ENCODE data around the gene CLDN16.
A peak's percentile ranks its signal among the peaks of the same experiment; 100 is the strongest.

CLDN16 gene

DNA sequence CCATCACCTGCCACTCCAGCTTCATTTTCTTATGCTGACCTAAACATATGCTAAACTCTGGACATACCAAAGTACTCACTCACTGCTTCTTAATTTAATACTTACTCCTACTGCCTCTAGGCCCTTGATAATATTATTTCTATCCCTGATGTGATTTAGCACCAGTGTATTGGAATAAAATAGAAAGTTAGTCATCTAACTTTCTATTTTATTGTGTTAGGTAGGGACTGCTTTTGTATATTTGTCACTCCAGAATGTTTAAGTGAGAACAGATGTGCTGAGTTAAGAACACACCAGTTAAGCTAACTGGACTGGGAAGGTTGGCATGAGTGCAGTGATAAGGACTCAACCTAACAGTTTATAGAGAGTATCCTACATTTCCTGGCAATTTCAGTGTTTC is 6.5 kb upstream of the CLDN16 start:
- no peak for DNase-seq

DNA sequence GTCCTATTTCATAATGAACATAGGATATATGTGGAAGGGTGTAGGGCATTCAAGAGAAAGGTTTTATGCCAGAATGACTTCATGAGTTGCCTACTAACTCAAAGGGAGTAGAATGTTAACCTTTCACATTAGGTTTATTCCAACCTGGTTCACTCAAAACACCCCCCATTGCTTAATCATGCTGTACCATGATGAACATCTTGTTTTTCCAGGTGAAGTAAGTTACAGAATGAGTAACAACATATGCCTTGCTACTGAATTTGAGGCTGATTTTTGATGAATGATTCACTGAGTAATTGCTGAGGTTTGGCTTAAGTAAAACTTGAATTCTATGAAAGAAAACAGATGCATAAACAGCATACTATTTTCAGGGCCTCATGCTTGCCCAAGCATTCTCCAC is 5.9 kb upstream of the CLDN16 start:
- DNase-seq: no peak

DNA sequence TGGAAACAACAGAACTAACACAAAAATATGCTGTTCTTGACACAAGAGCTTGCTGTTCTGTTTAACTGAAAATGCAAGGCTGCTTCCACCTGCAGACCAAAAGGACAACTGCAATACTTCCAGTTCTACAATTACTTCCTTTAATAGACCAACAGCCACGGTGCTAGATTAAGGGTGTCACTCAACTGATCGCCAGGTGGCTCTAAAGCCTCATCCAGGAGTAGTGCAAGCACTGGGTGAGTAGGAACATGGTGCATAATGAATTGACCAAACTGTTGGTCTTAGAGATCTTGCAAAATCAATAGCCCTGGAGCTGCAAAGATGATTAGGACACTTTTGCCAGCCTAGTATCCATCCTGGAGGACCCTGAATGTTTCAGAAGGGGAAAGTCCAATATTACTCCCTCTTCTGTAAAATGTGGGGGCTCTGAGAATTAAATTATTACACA is 3.6 kb upstream of the CLDN16 start:
- DNase-seq: no peak

DNA sequence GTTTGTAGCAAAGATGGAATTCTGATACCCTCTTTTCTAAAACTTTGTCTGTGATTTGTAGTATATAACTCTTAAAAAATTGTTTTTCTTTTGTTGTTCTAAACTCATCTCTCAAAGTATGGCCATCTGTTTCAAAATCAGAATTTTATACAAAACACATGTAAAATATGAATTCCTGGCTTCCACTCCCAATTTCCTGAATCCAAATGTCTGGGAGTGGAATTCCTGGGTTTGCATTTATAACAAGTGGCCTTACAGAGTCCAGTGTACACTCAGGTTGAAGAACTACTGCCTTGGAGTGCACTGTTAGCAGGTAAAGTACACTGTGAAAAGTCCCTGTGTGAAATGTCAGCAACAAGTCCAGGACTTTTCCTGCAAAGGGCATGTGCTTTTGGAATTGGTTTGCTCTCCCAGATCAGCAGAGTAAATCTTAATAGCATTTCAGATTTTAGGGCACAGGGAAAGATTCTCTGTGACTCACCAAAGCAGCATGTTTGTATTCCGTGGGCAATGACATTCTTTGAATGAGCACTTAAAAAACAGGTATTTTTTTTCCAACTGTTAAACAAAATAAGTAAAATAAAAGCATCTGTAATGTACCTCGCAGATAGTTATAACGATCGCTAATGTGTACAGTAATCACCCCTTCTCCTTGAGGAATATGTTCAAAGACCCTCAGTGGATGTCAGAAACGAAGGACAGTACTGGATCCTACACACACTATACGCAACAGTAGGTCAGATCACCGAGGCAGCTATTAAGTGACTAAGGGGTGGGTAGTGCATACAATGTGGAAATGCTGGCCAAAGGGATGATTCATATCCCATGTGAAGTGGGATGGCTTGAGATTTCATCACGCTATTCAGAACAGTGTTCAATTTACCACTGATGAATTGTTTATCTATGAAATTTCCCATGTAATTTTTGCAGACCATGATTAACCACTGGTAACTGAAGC is 2.0 kb upstream of the CLDN16 start:
- DNase-seq: no peak

DNA sequence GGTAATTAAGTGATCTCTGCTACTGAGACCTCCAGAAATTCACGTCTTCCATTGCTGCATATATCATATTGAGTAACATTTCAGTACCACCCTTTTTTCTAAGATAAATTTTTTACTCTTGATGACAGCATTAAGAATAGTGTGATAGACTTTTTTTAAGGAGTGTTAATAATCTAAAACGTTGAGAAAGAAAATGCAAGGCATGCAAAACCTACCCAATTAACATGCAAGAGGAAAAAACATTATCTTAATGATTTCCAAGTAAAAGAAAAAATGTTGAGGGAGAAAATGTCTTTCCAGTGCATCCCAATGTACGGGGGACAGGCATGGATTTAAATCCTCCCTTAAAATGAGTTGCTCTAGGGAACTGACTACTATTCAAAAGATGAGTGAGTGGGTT is 740 bp downstream of the CLDN16 start:
- DNase-seq: no peak

DNA sequence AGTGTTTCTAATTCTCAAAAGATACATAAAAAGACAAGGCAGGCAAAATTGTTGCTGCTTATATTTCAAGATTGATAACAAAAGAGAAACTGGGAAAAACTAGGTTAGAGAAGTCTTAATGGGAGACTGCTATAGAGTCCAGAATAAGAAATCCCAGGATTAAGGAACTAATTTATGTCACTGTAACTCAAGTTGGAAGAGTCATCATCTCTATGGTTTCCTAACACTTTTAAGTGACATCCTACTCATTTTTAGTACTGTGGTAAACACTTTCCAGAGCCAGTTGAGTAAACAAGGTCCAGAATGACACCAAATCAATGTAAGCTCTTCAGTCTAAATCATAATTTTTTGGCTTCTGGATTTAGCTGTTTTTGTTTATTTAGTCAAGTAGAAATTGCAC is 8.0 kb downstream of the CLDN16 start:
- DNase-seq: no peak

DNA sequence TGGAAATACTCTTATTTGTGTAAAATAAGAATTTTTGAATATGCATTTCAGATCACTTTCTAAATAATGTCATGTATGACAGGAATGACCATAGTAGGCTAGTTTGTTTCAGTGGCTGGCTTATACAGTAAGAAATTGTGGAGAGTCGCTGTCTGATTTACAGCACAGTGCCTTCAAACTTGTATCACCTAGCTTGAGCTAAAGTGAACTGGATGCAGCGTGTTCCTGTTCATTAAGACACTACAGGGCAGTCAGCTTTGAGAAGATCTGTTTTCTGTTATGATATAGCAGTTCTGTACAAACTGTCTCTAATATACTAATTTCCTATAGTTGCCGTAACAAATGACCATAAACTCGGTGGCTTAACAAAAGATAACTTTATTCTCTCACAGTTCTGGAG is 9.9 kb downstream of the CLDN16 start:
- no peak for DNase-seq

DNA sequence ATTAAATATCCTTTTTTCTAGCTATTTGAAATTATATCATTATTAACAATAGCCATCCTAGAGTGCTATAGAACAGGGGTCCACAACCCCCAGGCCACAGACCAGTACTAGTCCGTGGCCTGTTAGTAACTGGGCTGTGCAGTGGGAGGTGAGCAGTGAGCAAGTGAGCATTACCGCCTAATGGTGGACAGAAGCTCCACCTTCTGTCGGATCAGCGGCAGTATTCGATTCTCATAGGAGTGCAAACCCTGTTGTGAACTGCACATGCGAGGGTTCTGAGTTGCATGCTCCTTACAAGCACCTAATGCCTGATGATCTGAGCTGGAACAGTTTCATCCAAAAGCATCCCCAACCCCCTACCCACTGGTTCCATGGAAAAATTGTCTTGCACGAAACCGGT is 11.7 kb downstream of the CLDN16 start:
- no peak for DNase-seq

DNA sequence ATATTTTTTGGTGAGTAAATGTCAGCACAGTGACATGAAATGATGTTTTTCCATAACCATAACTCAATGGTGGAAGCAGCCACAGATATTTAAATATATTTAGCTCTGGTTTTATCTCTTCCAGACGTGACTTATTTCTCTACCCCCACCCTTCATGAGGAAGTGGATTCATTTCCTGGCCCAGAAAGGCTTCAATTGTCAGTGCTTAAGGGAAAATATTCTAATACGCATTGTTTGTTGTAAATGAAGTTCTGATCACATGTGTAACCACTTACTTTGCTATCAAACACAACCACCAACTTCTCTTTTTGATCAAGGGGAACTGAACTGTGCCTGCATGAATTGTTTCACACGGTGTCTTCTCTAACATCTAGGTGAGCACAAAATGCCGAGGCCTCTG is 14.0 kb downstream of the CLDN16 start:
- DNase-seq: no peak

DNA sequence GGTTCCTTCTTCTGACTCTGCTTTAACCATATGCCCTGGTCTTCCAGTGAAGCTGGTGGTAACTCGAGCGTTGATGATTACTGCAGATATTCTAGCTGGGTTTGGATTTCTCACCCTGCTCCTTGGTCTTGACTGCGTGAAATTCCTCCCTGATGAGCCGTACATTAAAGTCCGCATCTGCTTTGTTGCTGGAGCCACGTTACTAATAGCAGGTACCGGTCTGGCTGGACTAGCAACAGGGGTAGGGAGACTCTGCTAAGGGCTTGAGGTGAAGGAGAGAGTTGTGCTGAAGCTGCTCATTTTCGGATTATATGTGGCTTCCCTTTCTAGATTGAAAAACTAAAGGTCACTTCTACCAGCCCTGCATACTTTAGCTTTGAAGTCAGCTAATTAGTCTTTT is 16.8 kb downstream of the CLDN16 start:
- no peak for DNase-seq

DNA sequence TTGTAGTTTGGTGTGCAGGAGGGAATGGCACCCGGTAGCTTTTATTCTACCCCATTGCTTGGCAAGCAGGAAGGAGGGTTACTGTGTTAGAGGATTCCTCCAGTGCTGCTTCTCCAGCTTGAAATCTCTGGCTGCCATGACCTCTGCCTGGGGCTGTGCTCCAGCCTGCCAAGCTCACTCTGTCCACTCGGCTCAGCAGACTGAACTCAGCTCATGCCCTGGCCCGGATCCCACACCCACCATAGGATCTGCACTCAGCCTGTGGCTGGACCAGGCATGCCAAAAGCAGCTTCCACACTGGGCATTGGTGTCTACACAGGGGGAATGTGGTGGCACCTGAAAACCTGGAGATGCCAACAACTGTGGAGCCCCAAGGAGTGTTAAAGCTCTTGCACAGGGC is 26.3 kb downstream of the CLDN16 start:
- no peak for DNase-seq

DNA sequence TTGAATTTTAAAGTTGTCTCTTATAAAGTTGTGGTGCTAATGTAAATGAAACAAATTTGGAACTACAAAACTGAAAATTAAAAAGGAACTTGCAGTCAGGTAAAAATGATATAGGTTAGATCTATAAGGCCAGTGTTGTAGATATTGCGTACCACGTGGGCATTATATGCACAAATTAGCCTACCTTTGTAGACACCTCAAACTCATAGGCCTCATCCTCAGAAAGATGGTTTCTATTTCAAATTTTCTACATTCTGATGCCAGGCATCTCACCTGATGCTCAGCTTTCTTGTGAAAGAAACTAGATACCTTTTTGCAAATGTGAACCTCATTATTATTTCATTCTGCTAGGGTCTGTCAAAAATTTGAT is 36.1 kb downstream of the CLDN16 start:
- DNase-seq: no peak

DNA sequence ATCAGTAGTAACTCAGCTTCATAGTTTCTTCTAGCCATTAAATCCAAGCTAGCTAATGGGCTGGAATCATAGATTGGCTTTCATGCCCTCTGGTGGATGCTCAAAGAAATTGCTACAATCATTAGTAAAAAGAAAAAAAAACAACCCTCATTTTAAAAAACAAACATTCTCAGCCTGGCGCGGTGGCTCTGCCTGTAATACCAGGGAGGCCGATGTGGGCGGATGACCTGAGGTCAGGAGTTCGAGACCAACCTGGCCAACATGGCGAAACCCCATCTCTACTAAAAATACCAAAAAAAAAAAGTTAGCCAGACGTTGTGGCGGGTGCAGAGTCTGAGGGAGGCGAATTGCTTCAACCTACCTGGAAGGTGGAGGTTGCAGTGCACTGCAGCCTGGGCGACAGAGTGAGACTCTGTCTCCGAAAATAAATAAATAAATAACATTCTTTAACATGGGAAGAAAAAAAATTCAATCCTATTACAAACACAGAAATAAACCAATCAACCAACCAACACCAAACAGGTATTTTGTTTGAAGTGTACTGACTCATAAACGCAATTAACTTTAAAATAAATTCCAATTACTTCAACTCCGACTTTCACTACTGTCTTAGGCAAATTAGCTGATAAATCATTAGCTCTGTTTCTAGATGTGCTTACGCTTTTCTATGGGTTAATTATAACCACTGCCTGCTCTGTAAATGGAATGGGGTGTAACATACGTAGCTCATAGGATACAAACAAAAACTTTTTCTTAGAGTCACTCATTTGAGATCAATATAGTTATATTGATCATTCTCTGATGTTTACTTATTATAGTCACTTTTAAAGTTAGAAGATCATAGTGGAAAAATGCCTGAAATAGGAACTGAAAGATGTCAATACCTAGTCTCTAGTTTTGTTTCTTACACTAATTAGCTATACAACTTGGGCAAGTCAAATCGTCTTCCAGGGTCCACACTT is 36.8 kb downstream of the CLDN16 start:
- peak; percentile 32 for DNase-seq

DNA sequence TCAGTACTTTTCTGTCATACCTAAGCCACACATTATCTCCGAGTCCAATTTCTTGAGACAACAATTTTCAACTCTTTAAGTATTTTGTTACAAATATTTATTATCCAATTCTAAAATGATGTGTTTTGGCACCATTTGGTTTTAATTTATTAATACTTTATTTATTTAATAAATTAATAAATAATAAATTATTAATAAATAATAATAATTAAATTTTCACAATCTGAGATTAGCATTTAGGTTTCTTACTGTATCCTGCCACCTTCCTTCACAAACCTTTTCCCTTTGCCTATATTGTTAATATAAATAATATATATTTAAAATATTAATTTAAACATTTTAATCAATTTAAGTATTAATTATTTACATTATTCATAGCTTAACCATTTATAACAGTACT is 37.9 kb downstream of the CLDN16 start:
- no peak for DNase-seq

DNA sequence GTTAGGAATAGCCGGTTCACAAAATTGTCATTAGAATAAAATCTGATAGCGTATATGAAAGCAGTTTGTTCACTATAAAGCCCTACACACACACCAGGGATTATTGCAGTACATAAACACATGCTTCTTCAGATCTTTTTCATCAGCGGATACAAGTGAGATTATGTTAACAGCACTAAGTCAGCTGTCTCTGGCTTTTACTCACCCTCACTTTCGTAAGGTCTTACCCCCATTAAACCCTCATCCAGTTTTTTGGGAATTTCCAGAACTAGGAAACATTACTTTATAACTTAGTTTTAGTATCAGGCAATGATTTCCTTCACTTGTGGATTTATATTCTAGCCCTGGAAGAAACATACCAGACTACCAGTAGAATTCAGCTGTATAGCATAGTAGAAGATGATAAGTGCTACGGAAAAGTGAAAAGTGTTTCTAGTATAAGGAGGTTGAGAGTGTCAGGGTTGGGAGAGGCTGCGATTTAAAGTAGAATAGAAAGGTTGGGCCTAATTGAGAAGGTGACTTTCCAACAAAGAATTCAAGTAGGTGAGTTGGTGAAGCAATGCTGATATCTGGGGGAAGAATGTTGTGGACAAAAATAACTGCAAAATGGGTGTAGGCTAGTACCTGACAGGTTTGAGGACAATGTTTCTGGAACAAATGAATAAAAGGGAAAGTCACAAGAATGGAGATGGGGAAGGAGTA is 39.0 kb downstream of the CLDN16 start:
- no peak for DNase-seq

DNA sequence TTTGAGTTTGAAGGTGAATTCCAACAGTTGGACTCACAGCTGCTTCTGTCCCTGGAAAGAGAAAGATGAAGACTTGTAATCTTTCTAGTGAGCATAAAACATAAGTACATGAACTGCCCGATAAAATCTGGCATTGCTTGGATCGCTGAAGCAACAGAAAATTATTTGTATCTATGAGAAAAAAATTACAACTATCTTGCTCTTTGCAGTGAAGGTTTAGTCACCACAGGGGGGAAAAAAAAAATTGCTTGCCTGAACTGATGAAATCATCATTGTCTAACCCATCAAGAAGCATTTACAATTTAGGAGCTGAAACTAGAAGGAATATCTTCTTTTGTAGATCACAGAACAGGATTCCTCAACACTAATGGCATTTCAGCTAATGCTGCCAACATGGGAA is 41.7 kb downstream of the CLDN16 start:
- DNase-seq: no peak

DNA sequence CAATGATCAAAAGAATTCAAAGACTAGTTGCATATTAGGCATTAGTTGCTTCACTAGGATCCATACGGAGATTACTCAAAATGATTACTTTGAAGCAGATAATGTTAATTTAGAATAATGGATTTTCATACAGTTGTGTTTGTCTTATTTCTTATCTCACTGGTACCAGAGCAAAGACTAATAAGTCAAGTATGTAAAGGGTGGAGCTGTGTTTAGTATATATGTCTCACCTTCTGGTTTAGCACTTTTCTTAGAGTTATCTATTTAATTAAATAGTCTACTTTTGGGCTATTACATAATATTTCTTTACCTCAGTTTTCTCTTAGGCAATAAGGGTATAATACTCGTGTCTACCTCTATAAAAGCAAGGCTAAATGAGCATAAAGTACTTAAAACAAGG is 42.9 kb downstream of the CLDN16 start:
- DNase-seq: no peak

DNA sequence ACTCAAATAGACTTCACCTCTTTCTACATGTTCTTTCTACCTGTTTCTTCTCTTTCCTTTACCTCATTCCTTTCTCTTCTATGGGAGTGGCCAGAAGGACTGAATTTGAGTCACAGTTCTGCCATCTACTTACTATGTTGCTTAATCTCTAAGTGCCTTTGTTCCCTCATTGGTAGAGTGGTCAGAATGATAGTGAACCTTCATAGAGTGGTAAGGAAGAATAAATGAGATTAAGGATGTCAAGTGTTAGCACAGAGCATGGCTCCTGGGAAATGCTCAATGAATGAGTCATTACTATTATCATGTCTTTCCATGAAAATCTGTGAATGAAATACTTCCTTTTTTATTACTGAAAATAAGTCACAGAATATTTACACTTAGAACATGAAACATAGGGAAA is 44.3 kb downstream of the CLDN16 start:
- DNase-seq: no peak

DNA sequence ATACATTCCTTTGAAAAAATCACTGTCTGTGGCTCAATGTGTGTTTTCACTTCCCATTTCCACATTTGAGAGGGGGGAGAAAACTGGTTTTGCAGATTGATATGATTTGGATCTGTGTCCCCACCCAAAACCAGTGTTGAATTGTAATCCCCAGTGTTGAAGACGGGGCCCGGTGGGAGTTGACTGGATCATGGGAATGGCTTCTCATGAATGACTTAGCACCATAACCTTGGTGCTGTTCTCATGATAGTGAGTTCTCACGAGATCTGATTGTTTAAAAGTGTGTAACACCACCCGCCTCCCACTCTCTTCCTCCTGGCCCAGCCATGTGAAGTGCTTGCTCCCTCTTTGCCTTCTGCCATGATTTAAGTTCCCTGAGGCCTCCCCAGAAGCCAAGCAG is 45.7 kb downstream of the CLDN16 start:
- DNase-seq: no peak

DNA sequence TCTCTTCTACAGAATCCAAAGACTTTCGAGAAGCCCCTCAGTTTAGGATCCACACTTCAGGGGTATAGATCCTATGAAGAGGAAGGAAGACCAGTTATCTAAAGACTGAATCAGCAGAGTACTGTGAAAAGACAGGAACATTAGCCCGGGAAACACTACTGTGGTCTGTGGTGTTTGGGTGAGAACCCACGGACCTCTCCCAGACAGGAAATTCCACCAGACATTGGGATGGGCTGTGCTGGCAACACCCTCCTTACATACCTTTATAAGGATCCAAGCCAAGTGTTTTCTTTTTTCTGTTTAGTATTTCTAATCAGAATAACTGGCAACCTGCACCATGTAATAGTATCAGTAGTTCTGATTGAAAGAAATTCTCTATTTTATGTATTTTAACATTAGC is 47.7 kb downstream of the CLDN16 start:
- DNase-seq: no peak

DNA sequence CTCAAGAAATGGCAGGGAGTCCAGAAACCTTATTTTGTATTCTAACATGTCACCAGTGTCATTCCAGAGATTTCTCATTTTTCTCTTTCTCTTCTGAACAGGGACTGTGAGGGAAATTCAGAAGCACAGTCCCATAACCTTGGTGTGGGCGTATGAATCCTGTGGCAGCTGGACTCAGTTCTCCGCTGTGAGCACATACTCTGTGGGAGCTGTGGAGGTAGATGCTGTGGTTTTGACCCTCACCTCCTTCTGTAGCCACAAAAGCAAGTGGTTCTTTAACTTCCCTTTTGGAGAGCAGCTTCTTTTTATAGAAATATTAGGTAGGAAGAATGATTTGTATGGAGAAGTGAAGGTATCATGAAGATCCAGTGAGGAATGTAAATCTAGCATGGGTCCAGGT is 48.4 kb downstream of the CLDN16 start:
- DNase-seq: no peak

DNA sequence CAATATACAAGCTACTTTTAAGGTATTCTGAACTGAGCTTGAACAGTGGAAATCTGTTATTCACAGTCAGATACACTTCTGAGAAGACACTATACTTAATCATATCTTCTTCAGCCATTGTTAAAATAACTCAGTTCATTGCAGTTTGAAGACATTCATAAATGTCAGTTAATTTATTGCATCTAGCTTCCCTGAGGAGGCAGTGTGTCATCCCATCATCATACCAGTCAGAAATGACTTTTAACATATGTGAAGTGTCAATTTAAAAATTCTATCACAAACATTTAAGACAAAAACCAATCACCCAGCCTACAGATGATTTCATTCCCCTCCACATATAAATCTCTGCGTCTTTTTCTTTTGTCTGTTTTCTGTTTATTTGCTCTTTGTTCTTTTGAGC is 54.3 kb downstream of the CLDN16 start:
- no peak for DNase-seq

DNA sequence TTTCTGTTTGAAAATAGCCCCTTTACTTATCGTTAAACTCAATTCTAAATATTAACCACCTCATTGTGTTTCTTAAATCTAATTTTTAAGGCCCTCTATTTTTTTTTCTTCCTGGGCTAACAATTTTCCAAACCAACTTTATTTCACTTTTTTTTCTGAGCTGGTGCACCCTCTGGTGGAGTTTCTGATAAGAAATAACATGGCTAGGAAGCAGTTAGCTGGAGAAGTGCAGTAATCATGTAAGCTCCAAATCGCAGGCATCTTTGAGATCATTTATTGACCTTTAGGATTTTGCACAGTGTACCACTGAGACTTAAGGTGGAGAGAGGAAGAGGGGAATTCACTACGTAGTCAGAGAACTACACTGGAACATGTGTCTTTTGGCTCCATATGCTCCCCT is 55.3 kb downstream of the CLDN16 start:
- no peak for DNase-seq
